ENCODE results near the gene UBALD2. TPM values are rescaled to one million over a fixed set of nuclear protein-coding genes. Genes with fewer than 3 reads are reported as not detected.
A peak's percentile ranks its signal among the peaks of the same experiment; 100 is the strongest.

UBALD2 gene
- total and polyA plus RNA-seq, 2 of the 8 experiments (the other 6 are each of a cell fraction or from before 2014, with no cell fraction given), result 17.8 to 22.6 TPM

DNA sequence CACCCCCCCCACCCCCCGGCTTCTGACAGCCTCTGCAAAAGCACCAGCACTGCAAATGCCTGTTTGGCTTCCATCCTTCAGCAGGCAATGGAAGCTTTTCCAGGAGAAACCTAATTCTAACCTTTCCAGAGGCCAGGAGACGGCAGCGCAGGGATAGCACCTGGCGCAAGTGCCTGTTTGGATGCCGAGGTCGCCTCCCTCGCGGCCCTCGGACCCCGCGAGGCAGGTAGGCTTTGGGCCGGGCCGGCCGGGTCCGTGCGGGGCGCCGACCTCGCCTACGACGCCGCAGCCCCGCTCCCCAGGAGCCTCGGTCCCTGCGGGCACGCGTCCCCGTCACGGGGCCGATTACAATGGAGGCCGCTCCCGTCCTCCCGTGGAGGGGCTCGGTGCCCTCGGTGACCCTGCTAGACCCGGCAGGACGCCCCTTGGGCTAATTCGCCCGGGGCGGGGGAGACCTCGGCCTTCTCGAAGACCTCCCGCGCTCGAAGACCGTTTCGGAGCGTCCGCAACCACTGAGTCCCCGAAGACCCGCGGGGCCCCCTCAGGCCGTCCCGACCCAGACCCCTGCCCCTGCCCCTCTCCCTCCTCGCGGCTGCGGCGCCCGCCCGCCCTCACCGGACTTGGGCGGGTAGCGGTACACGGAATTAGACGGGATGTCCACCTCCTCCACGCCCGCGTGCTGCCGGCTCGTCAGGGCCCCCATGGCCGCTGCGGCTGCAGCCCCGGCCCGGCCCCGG, 25.4 kb upstream of the UBALD2 start (continued):
- no peak for TF ChIP-seq CHD1 (IDR thresholded peaks at IDR 0.05; ENCODE audit: low read depth, low read length)
- no peak for TF ChIP-seq GABPA (IDR thresholded peaks at IDR 0.05; ENCODE audit: borderline replicate concordance, insufficient read depth, low read length)
- TF ChIP-seq BCL11A (IDR thresholded peaks at IDR 0.05; ENCODE audit: low read depth in 2 of 2, low read length in 2 of 2), result no peak
- TF ChIP-seq RXRA (IDR thresholded peaks at IDR 0.05; ENCODE audit: insufficient read depth, low read depth, low read length), result no peak
- TF ChIP-seq FOSL1 (IDR thresholded peaks at IDR 0.05; ENCODE audit: insufficient read depth, low read depth, low read length), result no peak
- TF ChIP-seq SRF (IDR thresholded peaks at IDR 0.05; ENCODE audit: low read depth, low read length), result no peak
- no peak for TF ChIP-seq GTF2F1 (IDR thresholded peaks at IDR 0.05; ENCODE audit: borderline replicate concordance, low read depth, low read length)
- TF ChIP-seq, protein P1, sequence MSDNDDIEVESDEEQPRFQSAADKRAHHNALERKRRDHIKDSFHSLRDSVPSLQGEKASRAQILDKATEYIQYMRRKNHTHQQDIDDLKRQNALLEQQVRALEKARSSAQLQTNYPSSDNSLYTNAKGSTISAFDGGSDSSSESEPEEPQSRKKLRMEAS (IDR thresholded peaks at IDR 0.05), result peak; percentile 38
- TF ChIP-seq KDM5A (IDR thresholded peaks at IDR 0.05; ENCODE audit: low read length), result no peak
- TF ChIP-seq ATF3 (IDR thresholded peaks at IDR 0.05; ENCODE audit: insufficient read depth, low read depth, low read length), result no peak
- no peak for TF ChIP-seq TCF12 (IDR thresholded peaks at IDR 0.05; ENCODE audit: low read depth, low read length)
- TF ChIP-seq MAFK (IDR thresholded peaks at IDR 0.05; ENCODE audit: low read depth, low read length), result no peak
- peak; percentile 33 for TF ChIP-seq RNF2 (IDR thresholded peaks at IDR 0.05; ENCODE audit: borderline replicate concordance, low read depth, low read length, missing control alignments, poor library complexity, severe bottlenecking)
- no peak for TF ChIP-seq CBX8 (IDR thresholded peaks at IDR 0.05; ENCODE audit: borderline replicate concordance, low read depth, low read length)
- peak; percentile 90 for TF ChIP-seq E2F6 (IDR thresholded peaks at IDR 0.05)
- no peak for TF ChIP-seq SIX5 (IDR thresholded peaks at IDR 0.05; ENCODE audit: low read depth, low read length)
- TF ChIP-seq SP4 (IDR thresholded peaks at IDR 0.05; ENCODE audit: low read length), result no peak
- no peak for TF ChIP-seq ZNF274 (IDR thresholded peaks at IDR 0.05; ENCODE audit: borderline replicate concordance, extremely low read depth, low read length)
- TF ChIP-seq HDAC2 (IDR thresholded peaks at IDR 0.05; ENCODE audit: borderline replicate concordance in 1 of 2, low read depth in 2 of 2, low read length in 2 of 2), result no peak
- TF ChIP-seq RFX5 (IDR thresholded peaks at IDR 0.05; ENCODE audit: borderline replicate concordance, low read depth, low read length), result no peak
- TF ChIP-seq YY1 (IDR thresholded peaks at IDR 0.05; ENCODE audit: low read depth, low read length), result no peak

Measured in H1 (cell line).